Neural crest cell (in vitro differentiated cells): ENCODE results near the gene PTH1R. TPM values are rescaled to one million over a fixed set of nuclear protein-coding genes. Genes with fewer than 3 reads are reported as not detected.

Source experiments
- DNase-seq: peaks from one replicate; pipeline ENCODE4 v3.0.0; 2021; ENCODE audit warnings: low read depth, mixed read lengths, low spot score
- H3K27ac Mint-ChIP-seq: one replicate; pipeline ENCODE4 v1.8.0; 2021; ENCODE audit warnings: mild to moderate bottlenecking, mixed read lengths; ENCODE audit not compliant: unreplicated experiment
- H3K27me3 Mint-ChIP-seq: 2 replicates; pipeline ENCODE4 v1.8.0; 2021; ENCODE audit warnings: low read depth, mild to moderate bottlenecking, mixed read lengths
- H3K36me3 Mint-ChIP-seq: 2 replicates; pipeline ENCODE4 v1.8.0; 2021; ENCODE audit warnings: low read depth, mild to moderate bottlenecking, mixed read lengths
- H3K4me1 Mint-ChIP-seq: 2 replicates; pipeline ENCODE4 v1.8.0; 2021; ENCODE audit warnings: mixed read lengths
- H3K4me3 Mint-ChIP-seq: one replicate; pipeline ENCODE4 v1.8.0; 2021; ENCODE audit warnings: mild to moderate bottlenecking, mixed read lengths
- H3K9me3 Mint-ChIP-seq: 2 replicates; pipeline ENCODE4 v1.8.0; 2021; ENCODE audit warnings: mixed read lengths
- CTCF ChIP-seq: fragments of 200-600 bp; sonication (generic); conservative IDR thresholded peaks from 2 replicates; pipeline ENCODE4 v1.5.0; 2021; ENCODE audit warnings: antibody characterized with exemption, mild to moderate bottlenecking
- total RNA-seq: library from RNA; stranded (reverse); gene quantifications from 2 replicates; pipeline ENCODE4 v1.2.1, GENCODE V29; 2021

Gene PTH1R
- total RNA-seq, 1 donor from 2014 or later: 0.14 TPM

- no peak for TF ChIP-seq CTCF
- Mint-ChIP-seq H3K4me3 (no peak overlapping the region), H3K27me3 (peaks cover 4% of the 10 kb centered on the region), H3K9me3 (no peaks in the 10 kb centered on the region), H3K4me1 (no peaks in the 10 kb centered on the region), H3K27ac (no peak overlapping the region), H3K36me3 (no peaks in the 10 kb centered on the region)
- no peak for DNase-seq
Observed at GRCh38 chr3:46900007-46900292, 22.4 kb downstream of the PTH1R start.

- no peaks in the 10 kb centered on the region for H3K9me3 Mint-ChIP-seq
- H3K36me3 Mint-ChIP-seq: no peaks in the 10 kb centered on the region
- TF ChIP-seq CTCF: no peak
- H3K27me3 Mint-ChIP-seq: peaks cover under 1% of the 10 kb centered on the region
- H3K27ac Mint-ChIP-seq: no peak overlapping the region
- no peaks in the 10 kb centered on the region for H3K4me1 Mint-ChIP-seq
- no peak overlapping the region for H3K4me3 Mint-ChIP-seq
- DNase-seq: no peak
Observed at GRCh38 chr3:46900356-46900755, 22.8 kb downstream of the PTH1R start.

- Mint-ChIP-seq H3K27ac (no peak overlapping the region), H3K27me3 (no peaks in the 10 kb centered on the region), H3K36me3 (no peaks in the 10 kb centered on the region), H3K9me3 (no peaks in the 10 kb centered on the region), H3K4me1 (no peaks in the 10 kb centered on the region), H3K4me3 (no peak overlapping the region)
- DNase-seq: no peak
- no peak for TF ChIP-seq CTCF
Observed at GRCh38 chr3:46901061-46901460, 23.5 kb downstream of the PTH1R start.

GRCh38 chr3:46901591-46902187 is 24.2 kb downstream of the PTH1R start:
- no peaks in the 10 kb centered on the region for H3K9me3 Mint-ChIP-seq
- no peak for TF ChIP-seq CTCF
- no peaks in the 10 kb centered on the region for H3K36me3 Mint-ChIP-seq
- H3K27ac Mint-ChIP-seq: no peak overlapping the region
- no peak for DNase-seq
- H3K4me1 Mint-ChIP-seq: no peaks in the 10 kb centered on the region
- no peak overlapping the region for H3K4me3 Mint-ChIP-seq
- H3K27me3 Mint-ChIP-seq: no peaks in the 10 kb centered on the region

GRCh38 chr3:46902188-46902631 is 24.7 kb downstream of the PTH1R start:
- no peaks in the 10 kb centered on the region for H3K9me3 Mint-ChIP-seq
- no peak for TF ChIP-seq CTCF
- no peaks in the 10 kb centered on the region for H3K4me1 Mint-ChIP-seq
- H3K27me3 Mint-ChIP-seq: no peaks in the 10 kb centered on the region
- H3K4me3 Mint-ChIP-seq: no peak overlapping the region
- no peaks in the 10 kb centered on the region for H3K36me3 Mint-ChIP-seq
- H3K27ac Mint-ChIP-seq: no peak overlapping the region
- DNase-seq: no peak
